GM19043 (cell line): Measurements from ENCODE around the gene LRP4.

Experiments
- ATAC-seq: cut with Tn5 transposase; IDR thresholded peaks from one replicate; pipeline ENCODE4 v1.9.1; 2021; ENCODE audit warnings: low read depth; ENCODE audit not compliant: unreplicated experiment

LRP4 gene

DNA sequence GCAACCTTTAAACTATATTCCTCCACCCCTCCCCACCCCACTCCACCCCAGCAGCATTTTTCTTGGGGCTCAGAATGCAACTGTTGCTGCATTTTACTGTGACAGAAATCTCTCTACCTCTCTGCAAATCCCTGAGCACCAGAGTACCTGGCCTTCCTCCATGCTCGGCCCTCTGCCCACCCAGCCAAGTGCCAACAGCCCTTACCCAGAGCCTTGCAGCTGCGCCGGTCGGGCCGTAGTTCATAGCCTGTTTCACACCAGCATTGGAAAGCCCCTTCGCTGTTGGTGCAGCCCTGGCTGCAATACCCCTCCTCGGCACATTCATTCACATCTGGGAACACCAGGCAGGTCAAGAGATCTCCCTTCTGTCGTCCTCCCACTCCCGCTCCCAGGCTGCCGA lies 23.4 kb downstream of the LRP4 start:
- no peak for ATAC-seq

DNA sequence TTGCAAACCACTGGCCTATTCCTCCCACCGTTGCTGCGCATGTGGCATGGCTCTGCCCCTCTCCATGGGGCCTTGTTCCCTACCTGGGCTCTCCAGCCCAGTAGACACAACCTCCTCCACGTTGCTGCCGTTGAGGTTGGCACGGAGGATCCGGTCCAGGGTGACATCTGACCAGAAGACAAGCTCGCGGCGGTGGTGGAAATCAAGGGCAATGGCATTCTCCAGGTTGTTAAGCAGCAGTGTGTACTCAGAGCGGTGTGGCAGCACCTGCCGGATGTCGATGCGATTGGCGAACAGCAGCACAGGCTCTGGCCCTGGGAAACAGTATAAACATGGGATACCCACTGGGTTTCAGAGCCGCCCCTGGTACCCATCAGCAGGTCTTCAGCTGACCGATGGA lies 23.8 kb downstream of the LRP4 start:
- ATAC-seq: no peak

- no peak for ATAC-seq
Measured at GRCh38 chr11:46892838-46893237, 25.5 kb downstream of the LRP4 start.

- no peak for ATAC-seq
Measured at GRCh38 chr11:46892109-46892508, 26.2 kb downstream of the LRP4 start.

GRCh38 chr11:46890665-46891064 lies 27.7 kb downstream of the LRP4 start:
- ATAC-seq: no peak

DNA sequence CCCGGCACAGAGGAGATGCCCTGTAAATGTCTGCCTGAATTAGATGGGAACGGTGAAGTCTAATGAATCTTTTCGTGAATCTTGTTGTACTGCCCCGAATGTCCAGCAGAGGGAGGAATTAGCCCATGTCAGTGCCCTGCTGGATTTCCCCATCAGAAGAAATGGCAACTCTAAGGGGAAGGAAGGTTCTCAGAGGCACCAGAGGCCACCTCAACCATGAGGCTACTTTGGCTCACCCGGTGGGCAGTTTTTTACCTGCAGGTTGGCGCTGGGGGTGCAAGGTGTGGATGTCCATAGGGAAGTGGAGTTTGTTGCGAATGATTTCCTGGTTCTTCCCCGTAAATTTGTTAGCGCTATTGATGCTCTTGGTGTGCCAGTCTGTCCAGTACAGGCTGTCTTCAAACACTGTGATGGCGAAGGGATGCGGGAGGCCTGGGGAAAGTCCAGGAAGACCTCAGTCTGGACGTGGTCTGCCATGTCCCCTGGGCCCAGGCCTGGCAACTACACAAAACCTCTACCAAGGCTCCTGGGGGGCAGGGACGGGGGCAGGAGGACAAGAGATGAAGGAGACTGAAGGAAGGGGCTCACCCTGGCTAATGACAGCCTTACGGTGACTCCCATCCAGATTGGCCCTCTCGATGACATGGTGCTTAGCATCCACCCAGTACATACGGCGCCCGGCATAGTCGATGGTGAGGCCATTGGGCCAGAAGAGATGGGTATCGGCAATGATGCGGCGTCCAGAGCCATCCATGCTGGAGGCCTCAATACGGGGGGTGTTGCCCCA lies 28.5 kb downstream of the LRP4 start:
- ATAC-seq: peak; percentile 55

DNA sequence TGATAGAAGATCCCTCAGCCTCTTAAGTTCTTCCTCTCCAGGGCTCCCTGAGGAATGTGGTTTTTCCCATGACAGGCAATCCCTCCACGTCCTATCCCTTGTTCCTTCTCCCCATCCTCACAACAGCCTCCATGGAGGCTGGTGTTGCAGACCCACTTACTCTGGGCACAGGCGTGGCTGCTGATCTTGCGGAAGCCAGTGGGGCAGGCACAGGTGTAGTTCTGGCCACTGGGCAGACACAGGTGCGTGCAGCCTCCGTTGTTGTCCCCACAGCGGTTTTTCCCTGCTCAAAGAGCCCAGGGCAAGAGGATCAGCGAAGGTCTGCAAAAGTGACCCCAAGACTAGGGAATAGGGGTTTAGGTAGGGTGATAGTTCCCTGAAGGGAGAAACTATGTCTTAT lies 29.1 kb downstream of the LRP4 start:
- ATAC-seq: no peak

DNA sequence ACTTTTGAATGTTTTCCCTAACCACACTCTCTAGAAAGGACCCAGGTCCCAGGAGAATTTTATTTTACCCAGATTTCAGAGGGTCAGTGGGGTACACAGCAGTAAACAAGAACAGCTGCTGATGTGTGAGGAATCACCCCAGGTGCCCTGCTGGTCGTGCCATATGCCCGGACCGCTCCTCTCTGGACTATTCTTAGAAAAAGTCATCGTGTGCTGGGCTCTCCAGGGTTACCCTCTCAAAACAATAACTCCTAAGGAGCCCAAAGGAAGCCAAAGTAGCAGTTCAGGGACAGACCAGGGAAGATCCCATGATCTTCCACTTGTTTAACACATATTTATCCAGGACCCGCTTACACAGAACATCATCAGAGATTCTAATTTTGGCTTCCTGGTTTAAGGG lies 29.7 kb downstream of the LRP4 start:
- ATAC-seq: no peak

DNA sequence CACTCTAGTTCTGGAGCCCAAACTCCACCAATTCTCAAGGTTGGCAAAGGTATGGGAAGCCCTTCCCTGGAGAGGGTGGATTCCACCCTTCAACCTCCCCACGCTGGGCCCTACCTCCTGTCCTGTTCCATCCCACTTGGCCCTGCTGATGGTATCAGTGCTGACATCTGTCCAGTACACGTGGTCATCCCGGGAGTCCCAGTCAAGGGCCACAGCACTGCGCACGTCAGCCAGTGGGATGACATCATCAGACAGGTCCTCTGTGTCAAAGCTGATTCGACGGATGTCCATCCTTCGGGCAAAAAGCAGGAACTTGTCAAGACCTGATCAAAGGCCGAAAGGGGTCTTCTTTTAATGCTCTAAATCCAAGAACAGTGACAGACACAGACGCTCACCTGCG lies 32.1 kb downstream of the LRP4 start:
- ATAC-seq: no peak

- ATAC-seq: no peak
Measured at GRCh38 chr11:46879056-46879585, 39.2 kb downstream of the LRP4 start.

GRCh38 chr11:46877580-46877979 lies 40.8 kb downstream of the LRP4 start:
- ATAC-seq: no peak

- ATAC-seq: no peak
Measured at GRCh38 chr11:46876471-46876870, 41.9 kb downstream of the LRP4 start.

DNA sequence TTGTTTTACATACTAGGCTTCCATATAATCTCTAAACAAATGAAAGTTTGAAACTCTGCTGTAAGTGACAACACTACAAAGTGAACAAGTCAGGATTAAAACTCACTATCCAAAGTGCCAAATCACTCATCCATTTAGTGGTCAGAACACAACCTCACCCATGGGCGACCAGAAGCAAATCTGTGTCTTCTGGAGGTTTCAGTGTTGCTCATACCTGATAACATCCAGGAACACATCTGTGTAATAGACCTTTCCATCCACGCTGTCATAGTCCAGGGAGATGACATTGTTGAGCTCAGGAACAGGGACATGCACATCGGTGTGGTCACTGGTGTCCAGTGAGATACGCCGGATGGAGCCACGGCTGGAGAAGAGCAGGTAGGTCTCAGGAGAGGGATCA lies 43.8 kb downstream of the LRP4 start:
- ATAC-seq: no peak

GRCh38 chr11:46868912-46869311 lies 49.4 kb downstream of the LRP4 start:
- no peak for ATAC-seq

DNA sequence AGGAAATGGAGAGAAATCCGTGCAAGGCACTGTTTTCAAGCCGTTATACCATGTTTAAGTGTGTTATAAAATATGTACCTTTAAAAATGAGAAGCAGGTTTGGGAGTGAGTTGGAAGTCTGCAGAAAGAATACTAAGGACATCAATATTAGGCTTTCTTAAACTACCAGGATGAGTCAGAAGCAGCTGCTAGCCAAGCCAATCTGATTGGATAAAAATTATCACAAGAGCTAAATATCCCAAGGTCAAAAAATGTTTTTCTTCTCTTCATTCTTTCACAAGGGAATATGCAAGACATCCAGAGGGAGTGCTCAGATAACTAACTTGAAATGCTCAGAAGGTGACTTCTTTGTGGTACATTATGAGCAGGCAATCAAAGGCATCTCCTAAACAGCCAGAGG lies 53.0 kb downstream of the LRP4 start:
- ATAC-seq: no peak

DNA sequence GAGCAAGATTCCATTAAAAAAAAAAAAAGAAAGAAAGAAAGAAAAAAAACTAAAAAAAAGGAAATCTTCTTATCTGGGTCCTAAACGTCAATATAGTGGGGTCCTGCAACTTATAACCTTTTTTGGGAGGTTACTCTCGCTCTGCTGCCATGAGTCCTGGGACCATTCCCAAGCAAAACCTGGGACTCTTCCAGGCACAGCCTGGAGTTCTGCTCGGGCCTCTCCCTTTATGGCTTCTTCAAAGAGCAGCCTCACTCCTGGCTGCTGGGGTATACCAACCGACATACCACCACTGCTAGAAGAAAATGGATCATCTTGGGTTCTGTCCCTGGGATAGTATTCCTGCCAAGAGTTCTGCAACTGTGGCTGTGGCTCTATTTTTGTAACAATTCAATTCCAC lies 58.1 kb downstream of the LRP4 start:
- no peak for ATAC-seq

DNA sequence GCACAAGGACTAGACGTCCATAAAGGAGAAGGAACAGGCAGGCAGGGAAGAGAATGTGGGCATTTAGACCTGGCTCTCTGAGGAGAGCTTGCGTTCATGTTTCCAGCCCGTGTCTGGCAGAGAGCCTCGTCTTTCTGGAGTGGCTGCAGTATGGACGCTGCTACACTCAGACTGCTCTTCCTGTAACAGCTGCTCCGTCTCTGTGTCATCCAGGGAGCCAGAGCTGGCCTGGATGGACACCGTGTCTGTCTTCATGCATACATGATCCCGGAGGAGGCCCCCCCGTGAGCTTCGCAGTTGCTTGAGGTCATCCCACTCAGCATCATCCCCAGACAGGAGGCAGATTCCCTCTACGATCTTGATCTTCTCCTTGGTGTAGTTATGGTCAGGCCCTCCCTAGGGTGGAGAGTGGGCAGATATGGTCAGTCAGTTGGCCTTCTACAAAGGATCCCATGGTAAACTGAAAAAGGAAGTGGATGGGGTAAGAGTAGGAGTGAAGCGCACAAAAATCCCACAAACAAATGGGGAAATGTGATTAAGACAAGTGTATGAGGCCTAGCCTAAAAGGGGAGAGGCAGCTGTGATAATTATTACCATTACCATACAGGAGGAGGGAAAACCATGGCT lies 59.3 kb downstream of the LRP4 start:
- no peak for ATAC-seq

GRCh38 chr11:46857666-46858065 lies 60.7 kb downstream of the LRP4 start:
- no peak for ATAC-seq

GRCh38 chr11:46856605-46857343 lies 61.6 kb downstream of the LRP4 start:
- ATAC-seq: no peak

DNA sequence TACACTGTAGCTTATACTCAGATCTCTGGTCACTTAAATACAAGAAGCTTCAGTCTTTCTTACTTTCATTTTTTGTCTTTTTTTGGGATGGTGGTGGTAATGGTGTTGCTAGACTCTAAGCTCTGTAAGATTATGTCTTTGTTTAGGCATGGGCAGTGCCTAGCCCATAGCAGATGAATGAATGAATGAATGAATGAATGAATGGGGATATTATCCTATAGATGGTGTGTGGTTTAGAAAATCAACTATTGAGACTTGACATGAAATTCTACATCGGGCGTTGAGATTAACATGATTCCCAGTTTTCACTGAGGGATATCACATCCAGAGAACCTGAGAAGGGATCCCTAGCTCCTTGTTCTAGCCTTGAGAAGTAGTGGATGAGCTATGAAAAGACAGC lies 62.5 kb downstream of the LRP4 start:
- ATAC-seq: no peak

DNA sequence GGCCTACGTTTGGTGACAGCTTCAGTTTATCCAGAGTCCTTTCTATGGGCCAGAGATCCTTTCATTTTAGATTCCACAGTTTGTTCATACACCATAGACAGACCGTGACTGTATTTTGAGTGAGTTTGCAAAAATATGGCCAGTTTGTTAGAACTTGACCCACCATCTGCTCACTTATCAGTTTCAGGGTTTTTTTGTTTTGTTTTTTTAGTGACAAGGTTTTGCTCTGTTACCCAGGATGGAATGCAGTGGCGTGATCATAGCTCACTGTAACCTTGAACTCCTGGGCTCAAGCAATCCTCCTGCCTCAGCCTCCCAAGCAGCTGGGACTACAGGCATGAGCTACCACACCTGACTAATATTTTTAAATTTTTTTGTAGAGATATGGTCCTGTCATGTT lies 63.2 kb downstream of the LRP4 start:
- ATAC-seq: no peak
